Cardiac fibroblast (primary cell): ENCODE results near the gene CREB3.

Source experiments
- DNase-seq, 2 donors: peaks; one replicate each; pipeline versions ENCODE4 v3.0.0 to v3.0.0-alpha.2; 2010; ENCODE audit warnings: low read depth in 2 of 2
- H3K4me3 ChIP-seq, 2 donors: replicated peaks in 1 of 2; 1 replicate in 1 of 2; 2 replicates in 1 of 2; pipeline ENCODE4 v1.5.1; 2011; ENCODE audit warnings: low read depth in 2 of 2, low read length in 2 of 2, mild to moderate bottlenecking in 2 of 2, moderate library complexity in 1 of 2
- CTCF ChIP-seq: IDR thresholded peaks from one replicate; pipeline ENCODE4 v1.5.1; 2011; ENCODE audit warnings: low read depth, mild to moderate bottlenecking, low read length, inconsistent platforms

CREB3 gene

DNA sequence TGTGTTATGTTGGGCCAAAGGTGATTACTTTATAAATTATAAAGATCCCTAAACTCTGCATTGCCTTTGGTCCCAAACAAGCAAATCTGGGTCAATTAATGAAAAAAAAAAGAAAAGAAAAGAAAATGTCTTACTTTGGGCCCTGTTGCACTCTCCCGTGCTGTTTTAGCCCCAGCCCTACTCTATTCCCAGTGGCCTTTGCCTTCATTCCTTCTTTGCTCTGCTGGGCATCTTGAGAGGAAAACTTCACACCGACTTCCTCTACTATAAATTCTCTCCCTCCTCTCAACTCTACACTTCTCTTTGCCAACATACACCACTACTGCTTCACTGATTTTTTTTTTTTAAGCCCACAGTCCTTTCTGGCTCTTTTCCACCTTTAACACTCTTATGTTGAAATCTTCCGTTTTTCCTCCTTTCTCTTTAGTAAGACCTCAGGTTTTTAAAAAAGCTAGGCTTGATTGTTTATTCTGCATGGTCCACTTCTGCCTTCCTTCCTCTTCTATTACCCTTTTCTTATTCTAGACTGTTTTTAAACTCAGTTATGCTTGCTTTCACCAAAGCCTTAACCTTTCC, 26.1 kb downstream of the CREB3 start:
- TF ChIP-seq CTCF: no peak
- peak; percentile 36 to 86 for DNase-seq
- H3K4me3 ChIP-seq: no peak overlapping the region

- no peak overlapping the region for H3K4me3 ChIP-seq
- TF ChIP-seq CTCF: no peak
- DNase-seq: no peak
Observed at GRCh38 chr9:35759795-35760194, 27.3 kb downstream of the CREB3 start.

DNA sequence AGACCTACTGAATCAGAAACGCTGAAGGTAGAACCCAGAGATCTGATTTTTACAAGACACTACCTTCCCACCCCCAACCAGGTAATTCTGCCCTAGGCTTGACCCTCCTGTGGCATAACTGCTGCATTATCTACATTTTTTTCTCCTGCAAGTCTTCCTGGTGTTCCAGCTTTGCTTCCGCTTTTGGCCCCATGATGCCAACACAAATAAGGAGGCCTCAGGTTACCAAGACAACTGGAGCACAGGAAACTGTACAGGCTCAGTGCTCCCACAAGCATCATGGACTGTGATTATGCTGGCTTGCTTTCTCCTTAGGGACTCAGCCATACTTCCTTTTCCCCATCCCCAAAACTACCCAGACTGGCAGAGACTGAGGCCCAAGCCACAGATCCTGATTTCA, 28.2 kb downstream of the CREB3 start:
- DNase-seq: peak; percentile 83 to 92
- no peak for TF ChIP-seq CTCF
- H3K4me3 ChIP-seq: no peak overlapping the region

DNA sequence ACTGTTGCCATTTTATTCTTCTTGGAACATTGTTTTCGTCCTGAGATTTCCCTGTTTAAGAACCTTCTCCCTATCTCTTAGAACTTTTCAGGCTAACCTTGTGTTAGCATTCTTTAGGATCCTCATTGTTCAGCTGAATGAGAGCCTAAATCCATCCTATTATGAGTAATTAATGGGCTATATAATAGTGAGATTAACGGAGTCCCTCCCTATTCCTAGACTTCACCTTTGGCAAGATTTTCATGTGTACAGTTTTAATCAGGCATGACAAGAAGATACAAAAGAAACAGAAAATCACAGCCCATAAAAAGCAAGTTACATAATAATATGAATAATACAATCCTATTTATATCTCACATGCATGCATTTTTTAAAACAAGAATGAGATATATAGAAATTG, 30.7 kb downstream of the CREB3 start:
- no peak for TF ChIP-seq CTCF
- no peak overlapping the region for H3K4me3 ChIP-seq
- no peak for DNase-seq

DNA sequence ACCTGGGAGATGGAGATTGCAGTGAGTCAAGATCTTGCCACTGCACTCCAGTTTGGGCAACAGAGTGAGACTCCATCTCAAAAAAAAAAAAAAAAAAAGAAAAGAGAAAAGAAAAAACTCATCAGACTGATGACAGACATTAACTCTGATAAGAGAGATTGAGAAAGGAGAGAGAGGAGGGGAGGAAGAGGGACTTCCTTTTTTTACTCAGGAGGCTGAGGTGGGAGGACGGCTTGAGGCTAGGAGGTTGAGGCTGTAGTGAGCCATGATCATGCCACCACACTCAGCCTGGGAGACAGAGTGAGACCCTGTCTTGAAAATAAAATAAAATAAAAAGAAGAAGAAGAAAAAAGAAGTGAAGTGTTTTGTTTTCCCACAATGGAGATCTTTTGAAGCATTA, 31.3 kb downstream of the CREB3 start:
- TF ChIP-seq CTCF: no peak
- H3K4me3 ChIP-seq: no peak overlapping the region
- no peak for DNase-seq

GRCh38 chr9:35766997-35767396, 34.5 kb downstream of the CREB3 start:
- DNase-seq: no peak
- no peak for TF ChIP-seq CTCF
- H3K4me3 ChIP-seq: no peak overlapping the region

GRCh38 chr9:35767458-35767857, 35.0 kb downstream of the CREB3 start:
- no peak for TF ChIP-seq CTCF
- no peak overlapping the region for H3K4me3 ChIP-seq
- no peak for DNase-seq
